Middle frontal gyrus (tissue), 1 donor: ENCODE results near the gene GPC3.

Experiments used
- DNase-seq: peaks from one replicate; pipeline ENCODE4 v3.0.0-alpha.2; 2015; ENCODE audit warnings: low spot score; ENCODE audit errors: extremely low spot score

Gene GPC3

GRCh38 chrX:133574716-133575115 is 410.7 kb downstream of the GPC3 start:
- no peak for DNase-seq

DNA sequence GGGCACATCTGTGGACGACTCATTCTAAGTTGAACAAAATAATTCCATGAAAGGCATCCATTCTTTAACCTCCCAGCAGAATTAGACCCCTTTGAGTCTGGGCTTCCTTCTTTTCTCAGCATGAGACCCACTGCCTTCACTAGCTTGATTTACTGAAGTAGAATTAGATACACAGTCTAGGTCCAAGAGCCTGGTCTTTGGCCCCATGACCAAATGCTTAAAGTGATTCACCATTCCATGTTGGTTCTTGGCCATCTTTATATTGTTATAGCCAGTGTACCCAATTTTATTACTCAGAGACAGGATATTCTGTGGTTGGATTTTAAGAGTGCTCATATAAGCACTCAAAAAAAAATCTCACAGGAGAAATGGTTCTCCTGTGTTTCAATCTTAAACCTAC is 414.8 kb downstream of the GPC3 start:
- DNase-seq, result no peak

GRCh38 chrX:133569217-133569616 is 416.2 kb downstream of the GPC3 start:
- no peak for DNase-seq

GRCh38 chrX:133568109-133568508 is 417.3 kb downstream of the GPC3 start:
- no peak for DNase-seq

GRCh38 chrX:133566876-133567275 is 418.5 kb downstream of the GPC3 start:
- DNase-seq, result no peak

- no peak for DNase-seq
Measured at GRCh38 chrX:133563705-133564104, 421.7 kb downstream of the GPC3 start.

GRCh38 chrX:133561251-133561650 is 424.1 kb downstream of the GPC3 start:
- DNase-seq, result no peak

DNA sequence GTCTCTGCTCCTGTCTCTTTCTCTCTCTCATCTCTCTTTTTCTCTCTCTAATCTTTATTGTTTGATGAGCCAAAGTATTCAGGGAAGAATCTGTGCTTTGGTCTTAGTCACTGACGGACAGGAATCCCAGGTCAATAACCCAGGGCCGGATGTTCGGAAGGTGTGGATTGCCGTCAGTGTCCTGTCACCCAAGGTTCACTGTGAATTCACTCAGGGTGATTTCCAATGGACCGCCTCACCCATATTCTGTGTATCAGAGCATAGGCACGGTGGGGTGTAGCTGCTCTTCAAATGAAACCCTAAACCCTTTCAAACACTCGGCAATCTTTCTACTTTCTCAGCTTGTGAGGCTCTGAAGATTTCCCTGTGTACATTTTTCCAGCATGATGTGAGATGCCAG is 425.5 kb downstream of the GPC3 start:
- no peak for DNase-seq

- no peak for DNase-seq
Measured at GRCh38 chrX:133555782-133556458, 429.5 kb downstream of the GPC3 start.

DNA sequence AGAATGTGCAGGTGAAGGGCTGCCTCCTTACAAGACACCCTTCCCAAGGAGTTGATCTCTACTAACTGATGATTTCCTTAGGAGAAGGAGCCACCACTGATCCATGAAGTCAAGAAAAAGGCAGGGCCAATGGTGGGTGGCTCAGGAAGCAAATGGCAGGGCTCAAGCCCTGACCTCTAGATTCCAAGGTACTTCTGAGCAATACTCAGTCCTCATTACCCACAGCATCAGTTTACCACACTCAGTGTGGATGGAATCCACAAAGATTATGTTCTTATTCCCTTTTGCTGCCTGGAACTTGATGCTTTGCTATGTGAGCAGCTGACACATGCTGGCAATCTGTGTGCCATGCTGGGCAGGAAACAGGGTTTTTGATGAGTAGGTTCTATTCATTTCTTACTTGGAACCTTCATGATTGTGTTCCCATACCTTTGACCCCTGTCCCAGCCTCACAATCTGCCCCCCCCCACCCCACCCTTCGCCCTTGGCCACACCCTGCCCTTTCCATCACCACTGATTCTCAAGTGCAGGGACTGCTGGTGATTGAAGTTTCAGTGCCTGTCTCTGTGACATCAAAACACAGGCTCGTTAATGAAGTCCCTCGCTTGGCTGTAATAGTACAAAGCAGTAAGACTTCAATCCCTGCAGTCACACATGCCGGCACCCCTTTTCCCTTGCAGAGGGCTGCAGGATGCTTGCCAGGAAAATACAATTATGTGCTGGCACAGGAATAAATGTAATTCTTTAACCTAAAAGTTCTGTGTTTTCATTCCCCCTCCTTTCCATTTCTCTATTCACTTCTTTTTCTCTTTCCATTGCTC is 434.5 kb downstream of the GPC3 start:
- no peak for DNase-seq

- no peak for DNase-seq
Measured at GRCh38 chrX:133549295-133549933, 436.0 kb downstream of the GPC3 start.

- no peak for DNase-seq
Measured at GRCh38 chrX:133546441-133546840, 439.0 kb downstream of the GPC3 start.

DNA sequence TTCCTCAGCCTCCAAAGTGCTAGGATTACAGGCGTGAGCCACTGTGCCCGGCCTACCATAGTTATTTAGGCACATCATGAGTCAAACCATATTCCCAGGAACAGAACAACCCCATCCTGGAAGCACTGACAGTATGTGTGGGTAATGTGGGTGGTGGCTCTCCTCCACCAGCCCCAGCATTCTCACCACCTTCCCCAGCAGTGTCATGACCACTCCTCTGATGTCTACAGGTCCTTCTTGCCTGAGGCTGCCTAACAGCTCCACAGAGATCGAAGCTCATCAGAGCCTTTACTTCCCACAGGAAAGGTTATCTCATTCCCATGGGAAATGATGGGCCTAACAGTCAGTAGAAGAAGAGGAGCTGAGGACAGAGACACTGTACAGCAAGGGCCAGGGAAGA is 440.6 kb downstream of the GPC3 start:
- no peak for DNase-seq

DNA sequence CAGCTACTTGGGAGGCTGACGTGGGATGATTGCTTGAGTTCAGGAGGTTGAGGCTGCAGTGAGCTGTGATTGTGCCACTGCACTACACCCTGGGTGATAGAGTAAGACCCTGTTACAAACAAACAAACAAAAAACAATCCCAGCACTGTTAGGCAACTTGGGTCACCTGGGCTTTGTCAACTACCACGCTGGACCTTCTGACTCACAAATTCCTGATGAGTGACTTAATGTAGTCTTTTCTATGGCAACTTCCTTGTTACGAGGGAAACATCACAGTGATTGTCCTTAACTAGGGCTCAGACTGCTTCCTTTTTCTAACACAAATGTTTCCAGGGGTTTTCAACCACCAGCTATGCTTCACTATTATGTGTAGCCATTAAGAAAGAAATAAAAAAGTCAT is 441.3 kb downstream of the GPC3 start:
- DNase-seq, result no peak

- DNase-seq, result no peak
Measured at GRCh38 chrX:133543654-133544053, 441.7 kb downstream of the GPC3 start.

DNA sequence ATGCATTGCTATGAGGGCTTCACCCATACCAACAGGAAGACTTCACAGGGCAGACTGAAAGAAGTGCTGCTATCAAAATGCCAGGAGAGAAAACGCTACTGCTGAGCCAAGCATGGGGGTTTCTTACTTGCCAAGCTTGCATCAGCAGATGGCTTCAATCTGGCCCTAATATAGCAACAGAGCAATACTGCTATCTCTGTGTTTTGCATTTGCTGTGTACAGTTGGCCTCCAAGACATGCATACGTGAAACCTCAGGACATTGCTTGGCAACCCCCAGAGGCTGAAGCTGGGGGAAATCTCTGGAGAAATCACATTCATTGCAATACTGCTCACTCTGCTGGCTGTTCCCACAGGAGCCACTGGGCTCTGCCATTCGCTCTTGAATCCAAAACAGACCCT is 442.9 kb downstream of the GPC3 start:
- no peak for DNase-seq

- DNase-seq, result no peak
Measured at GRCh38 chrX:133541021-133541420, 444.4 kb downstream of the GPC3 start.

GRCh38 chrX:133538148-133538547 is 447.2 kb downstream of the GPC3 start:
- no peak for DNase-seq

GRCh38 chrX:133537142-133537541 is 448.3 kb downstream of the GPC3 start:
- no peak for DNase-seq

GRCh38 chrX:133535066-133535465 is 450.3 kb downstream of the GPC3 start:
- DNase-seq, result no peak

DNA sequence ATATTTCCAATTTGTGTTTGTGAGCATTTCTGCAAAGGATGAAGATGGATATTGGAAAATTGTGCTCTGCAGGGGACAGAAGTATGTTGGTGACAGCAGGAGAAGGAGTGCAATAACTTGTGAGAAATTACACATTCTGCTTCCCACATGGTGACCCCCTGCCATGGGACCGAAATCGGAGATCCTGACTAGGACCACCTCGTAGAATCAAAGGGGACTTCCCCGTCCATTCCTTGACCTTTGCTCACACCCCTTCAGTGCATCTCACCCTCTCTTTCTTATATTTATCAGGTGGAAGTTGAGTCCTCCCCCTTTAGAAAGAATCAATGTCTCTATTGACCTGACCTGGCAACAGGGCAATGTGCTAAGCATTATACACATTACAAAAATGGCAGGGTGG is 451.2 kb downstream of the GPC3 start:
- no peak for DNase-seq

GRCh38 chrX:133533249-133533648 is 452.1 kb downstream of the GPC3 start:
- no peak for DNase-seq
